ENCODE results near the gene PSMG3.

DNA sequence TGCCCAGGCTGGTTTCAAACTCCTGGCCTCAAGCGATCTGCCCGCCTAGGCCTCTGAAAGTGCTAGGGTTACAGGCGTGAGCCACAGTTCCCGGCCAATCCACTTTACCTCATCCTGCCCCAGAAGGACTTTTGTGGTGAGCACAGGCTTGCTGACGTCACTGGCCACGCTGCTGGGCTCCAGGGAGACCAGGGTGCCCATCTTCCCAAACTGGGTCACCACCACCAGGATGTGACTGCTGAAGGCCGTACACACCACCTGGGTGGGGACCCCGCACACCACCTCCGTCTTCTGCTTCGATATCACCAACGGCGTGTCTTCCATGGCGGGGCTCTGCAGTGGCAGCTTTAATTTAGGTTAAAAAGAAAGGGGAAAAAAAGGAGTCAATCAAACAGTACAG lies 816 bp downstream of the PSMG3 start:
- TF ChIP-seq POLR2AphosphoS5 (IDR thresholded peaks at IDR 0.05; ENCODE audit: borderline replicate concordance, low read depth, low read length) (no peak), EZH2 (IDR thresholded peaks at IDR 0.05) (no peak)

All from SK-N-MC (cell line).